ACC112 (cell line): ENCODE results near the gene OR5A2.
"Not testable (repeated sequence)": the region's sequence is repeated elsewhere in the genome, so short reads cannot be mapped to it uniquely, and the experiment has no call there.

ENCODE experiments used
- H2AFZ ChIP-seq: fragments of 200-600 bp; sonication (generic); one replicate; pipeline ENCODE4 v1.6.0; 2017; ENCODE audit warnings: antibody characterized with exemption, low read length; ENCODE audit not compliant: unreplicated experiment
- H3K27ac ChIP-seq: fragments of 200-600 bp; sonication (generic); 2 replicates; pipeline ENCODE4 v1.5.1; 2014; ENCODE audit warnings: low read depth, mild to moderate bottlenecking, antibody characterized with exemption, low read length, moderate library complexity
- H3K27me3 ChIP-seq: fragments of 200-600 bp; sonication (generic); 2 replicates; pipeline ENCODE4 v1.6.1; 2014; ENCODE audit warnings: mild to moderate bottlenecking, antibody characterized with exemption, low read length, moderate library complexity, mixed read lengths; ENCODE audit not compliant: insufficient read depth
- H3K36me3 ChIP-seq: fragments of 200-600 bp; sonication (generic); 2 replicates; pipeline ENCODE4 v1.6.1; 2016; ENCODE audit warnings: mild to moderate bottlenecking, antibody characterized with exemption, low read length, moderate library complexity, mixed read lengths; ENCODE audit not compliant: insufficient read depth
- H3K4me1 ChIP-seq: fragments of 200-600 bp; sonication (generic); one replicate; pipeline ENCODE4 v1.6.1; 2016; ENCODE audit warnings: low read length, mixed read lengths; ENCODE audit not compliant: insufficient read depth, unreplicated experiment, control insufficient read depth
- H3K4me3 ChIP-seq: fragments of 200-600 bp; sonication (generic); 2 replicates; pipeline ENCODE4 v1.5.1; 2014; ENCODE audit warnings: mild to moderate bottlenecking, low read depth, low read length
- H3K79me2 ChIP-seq: fragments of 200-600 bp; sonication (generic); one replicate; pipeline ENCODE4 v1.6.0; 2016; ENCODE audit warnings: low read length; ENCODE audit not compliant: control insufficient read depth, unreplicated experiment, insufficient read depth

OR5A2 gene

GRCh38 chr11:59426361-59427067 lies at the start of gene OR5A2:
OR5A2 (minus strand) TSS chr11:59426413; CDS start chr11:59422953, 3,460 bp downstream.
- H3K4me1 ChIP-seq = no peaks in the 10 kb centered on the region
- H2AFZ ChIP-seq = no peak within 1 kb of the TSS
- peaks cover 26% of the 10 kb centered on the region for H3K27me3 ChIP-seq
- no peak within 1 kb of the TSS for H3K27ac ChIP-seq
- H3K4me3 ChIP-seq = no peak within 1 kb of the TSS
- no peaks in the 10 kb centered on the region for H3K79me2 ChIP-seq
- H3K36me3 ChIP-seq = no peaks in the 10 kb centered on the region

- H3K27me3 ChIP-seq = peaks cover 59% of the 10 kb centered on the region
- H3K4me1 ChIP-seq = no peaks in the 10 kb centered on the region
- no peaks in the 10 kb centered on the region for H3K79me2 ChIP-seq
- H3K4me3 ChIP-seq = no peak overlapping the region
- H2AFZ ChIP-seq = no peak overlapping the region
- no peaks in the 10 kb centered on the region for H3K36me3 ChIP-seq
- no peak overlapping the region for H3K27ac ChIP-seq
These were observed 49.0 kb upstream of the OR5A2 start for GRCh38 chr11:59475176-59475575.

GRCh38 chr11:59473015-59473414 lies 46.8 kb upstream of the OR5A2 start, which contains the start of gene OR4D10:
OR4D10 (plus strand) TSS chr11:59473315; CDS start chr11:59477430, 4,115 bp downstream.
- Histone ChIP-seq H3K79me2 (no peaks in the 10 kb centered on the region), H2AFZ (no peak within 1 kb of the TSS), H3K27me3 (peaks cover 52% of the 10 kb centered on the region), H3K4me1 (no peaks in the 10 kb centered on the region), H3K27ac (no peak within 1 kb of the TSS), H3K36me3 (no peaks in the 10 kb centered on the region), H3K4me3 (no peak within 1 kb of the TSS)

GRCh38 chr11:59463190-59463641 lies 37.0 kb upstream of the OR5A2 start:
- no peaks in the 10 kb centered on the region for H3K36me3 ChIP-seq
- peaks cover 9% of the 10 kb centered on the region; the same call in 1 of the 2 replicates for H3K27me3 ChIP-seq
- H3K79me2 ChIP-seq = no peaks in the 10 kb centered on the region
- no peak overlapping the region for H3K27ac ChIP-seq
- no peaks in the 10 kb centered on the region for H3K4me1 ChIP-seq
- no peak overlapping the region for H2AFZ ChIP-seq
- no peak overlapping the region for H3K4me3 ChIP-seq

GRCh38 chr11:59459916-59460315 lies 33.7 kb upstream of the OR5A2 start:
- Histone ChIP-seq H3K27ac (no peak overlapping the region), H3K27me3 (peaks cover 37% of the 10 kb centered on the region), H2AFZ (no peak overlapping the region), H3K79me2 (no peaks in the 10 kb centered on the region), H3K36me3 (no peaks in the 10 kb centered on the region), H3K4me1 (no peaks in the 10 kb centered on the region), H3K4me3 (no peak overlapping the region)

- Histone ChIP-seq H3K4me1 (no peaks in the 10 kb centered on the region), H3K4me3 (no peak within 1 kb of the TSS), H3K36me3 (no peaks in the 10 kb centered on the region), H3K27ac (no peak within 1 kb of the TSS), H2AFZ (no peak within 1 kb of the TSS), H3K79me2 (no peaks in the 10 kb centered on the region), H3K27me3 (peaks cover 37% of the 10 kb centered on the region)
These were observed 30.4 kb upstream of the OR5A2 start, which contains the start of gene OR4D6 for GRCh38 chr11:59456661-59457060. OR4D6 (plus strand) TSS chr11:59456961; CDS start chr11:59456961, 0 bp downstream.

- H2AFZ ChIP-seq = no peak overlapping the region
- H3K4me3 ChIP-seq = no peak overlapping the region
- H3K27me3 ChIP-seq = peaks cover 8% of the 10 kb centered on the region; the same call in 1 of the 2 replicates
- H3K36me3 ChIP-seq = no peaks in the 10 kb centered on the region
- no peak overlapping the region for H3K27ac ChIP-seq
- H3K4me1 ChIP-seq = no peaks in the 10 kb centered on the region
- no peaks in the 10 kb centered on the region for H3K79me2 ChIP-seq
These were observed 22.3 kb upstream of the OR5A2 start for GRCh38 chr11:59448484-59448883.

GRCh38 chr11:59445624-59446023 lies 19.4 kb upstream of the OR5A2 start:
- not testable (repeated sequence) for H3K36me3 ChIP-seq, H3K79me2 ChIP-seq, H3K27ac ChIP-seq, H2AFZ ChIP-seq, H3K4me3 ChIP-seq, H3K4me1 ChIP-seq
- peaks cover 12% of the 10 kb centered on the region for H3K27me3 ChIP-seq

GRCh38 chr11:59437770-59438169 lies 11.6 kb upstream of the OR5A2 start:
- Histone ChIP-seq H3K27ac (no peak overlapping the region), H2AFZ (no peak overlapping the region), H3K27me3 (peaks cover 81% of the 10 kb centered on the region)

GRCh38 chr11:59436169-59436568 lies 10.0 kb upstream of the OR5A2 start, which contains the start of gene OR5A1:
OR5A1 (plus strand) TSS chr11:59436469; CDS start chr11:59443169, 6,700 bp downstream.
- Histone ChIP-seq H3K27me3 (peaks cover 92% of the 10 kb centered on the region), H3K27ac (no peak within 1 kb of the TSS), H3K36me3 (no peaks in the 10 kb centered on the region), H3K79me2 (no peaks in the 10 kb centered on the region), H3K4me1 (no peaks in the 10 kb centered on the region), H2AFZ (no peak within 1 kb of the TSS), H3K4me3 (no peak within 1 kb of the TSS)

More at GRCh38 chr11:59437770-59438169, 11.6 kb upstream of the OR5A2 start:
- no peaks in the 10 kb centered on the region for H3K4me1 ChIP-seq
- no peaks in the 10 kb centered on the region for H3K79me2 ChIP-seq
- H3K4me3 ChIP-seq = no peak overlapping the region
- no peaks in the 10 kb centered on the region for H3K36me3 ChIP-seq

GRCh38 chr11:59429924-59430516 lies 3.8 kb upstream of the OR5A2 start:
- Histone ChIP-seq H3K27me3 (peaks cover 51% of the 10 kb centered on the region), H3K36me3 (no peaks in the 10 kb centered on the region), H3K79me2 (no peaks in the 10 kb centered on the region), H3K4me3 (no peak overlapping the region), H3K27ac (no peak overlapping the region), H2AFZ (no peak overlapping the region), H3K4me1 (no peaks in the 10 kb centered on the region)
